Heart right ventricle (tissue), 16 donors: Measurements from ENCODE around the gene SDK2. TPM values are rescaled to one million over a fixed set of nuclear protein-coding genes. Genes with fewer than 3 reads are reported as not detected.

Source experiments
- ATAC-seq, 8 donors: fragments of 200-7000 bp; cut with Tn5 transposase; one replicate each; pipeline ENCODE4 v1.9.1; 2020; ENCODE audit warnings: mild to moderate bottlenecking in 8 of 8, moderate library complexity in 8 of 8, moderate number of reproducible peaks in 1 of 8
- DNase-seq, 2 donors: peaks; one replicate each; pipeline ENCODE4 v3.0.0-alpha.2; 2020
- H3K27ac ChIP-seq, 10 donors: fragments of 200-600 bp; sonication (generic) in 2 of 10; one replicate each; pipeline versions ENCODE4 v1.5.0 to v1.8.0; 2020 to 2022; ENCODE audit warnings: mild to moderate bottlenecking in 3 of 10
- H3K27me3 ChIP-seq, 7 donors: fragments of 200-600 bp; one replicate each; pipeline ENCODE4 v1.8.0; 2021 to 2022; ENCODE audit warnings: mild to moderate bottlenecking in 2 of 7
- H3K36me3 ChIP-seq, 9 donors: fragments of 200-600 bp; sonication (generic) in 1 of 9; one replicate each; pipeline versions ENCODE4 v1.5.0 to v1.8.0; 2020 to 2022; ENCODE audit warnings: mild to moderate bottlenecking in 2 of 9
- H3K4me1 ChIP-seq, 9 donors: fragments of 200-600 bp; sonication (generic) in 1 of 9; one replicate each; pipeline versions ENCODE4 v1.5.0 to v1.8.0; 2020 to 2022; ENCODE audit warnings: mild to moderate bottlenecking in 4 of 9
- H3K4me3 ChIP-seq, 10 donors: fragments of 200-600 bp; sonication (generic) in 2 of 10; one replicate each; pipeline versions ENCODE4 v1.5.0 to v1.8.0; 2020 to 2022; ENCODE audit warnings: mild to moderate bottlenecking in 7 of 10, moderate library complexity in 2 of 10
- H3K9me3 ChIP-seq, 11 donors: fragments of 200-600 bp in 10 of 11; sonication (generic) in 2 of 11; one replicate each; pipeline versions ENCODE4 v1.5.0 to v1.8.0; 2013 to 2022; ENCODE audit warnings: mild to moderate bottlenecking in 2 of 11, control low read depth in 1 of 11, moderate library complexity in 1 of 11
- WGBS, 2 donors: extraction: QIAGEN DNeasy Blood & Tissue Kit; methylation state at CpG; one replicate each; pipeline ENCODE4 v1.1.7; 2013; ENCODE audit warnings: inconsistent platforms in 1 of 2; 5-methylcytosine and 5-hydroxymethylcytosine counted together
- intact Hi-C, 10 donors: fragments of 100-400 bp; cut with DNase I; formaldehyde crosslinking; loops; one replicate each; pipeline versions ENCODE4 v1.11.1 to v1.14.2; 2022
- polyA plus RNA-seq, 2 donors: library from polyadenylated mRNA; stranded (reverse); fragments of 200-250 nt; gene quantifications; one replicate each; pipeline ENCODE4 v1.2.3, GENCODE V29; 2013
- total RNA-seq, 10 donors: library from RNA; stranded (reverse); fragmentation: NEBNext Ultra II Directional in 3 of 10; extraction: Animal tissue kit (Norgen Biotek cat#: 25700) in 3 of 10; gene quantifications; one replicate each; pipeline versions ENCODE4 v1.2.1 to v1.2.4, GENCODE V29; 2021 to 2023
- TF ChIP-seq, protein P1 (sequence below), 9 donors: fragments of 200-600 bp; sonication (generic) in 2 of 9; IDR thresholded peaks; one replicate each; pipeline versions ENCODE4 v1.5.0 to v1.8.0; 2021 to 2022; ENCODE audit warnings: antibody characterized with exemption in 9 of 9, mild to moderate bottlenecking in 5 of 9, moderate library complexity in 1 of 9
- donor health status: Arrhythmogenic right ventricular cardiomyopathy.
- donor health status: ischemic (EF 13 %, LVEDD 7.1; RV severe dilation, severe dysfunction).
- donor health status: healthy with polysubstance abuse.
- donor health status: DM: no; HTN: yes; CAD: no.
- donor health status: DM: no; HTN: no; CAD: no.
- donor health status: ischemic (EF 25% LVEDD 6.9; RV normal size, moderate dysfunction).
- donor health status: ischemic (EF 25% LVEDD 5.7; RV mildly dilated, moderate dysfunction).
- donor health status: healthy.
- donor health status: DM: yes; HTN: yes; CAD: no.
- donor health status: Ischemic cardiomyopathy.
- donor health status: ischemic (EF 35%, LVEDD 5.7; RV mildly dilated, moderate dysfunction).
- donor health status: nonischemic (EF 11% LVEDD 7.7; RV severe dilation, severe dysfunction).
- donor health status: DM: yes; HTN: yes; CAD: no.
- donor health status: PGD.
- donor health status: ischemic (EF 29% LVEDD 5.4; RV normal size, mild dysfunction).
- donor health status: nonischemic (EF 23%, LVEDD 6.1; RV moderate dilation, normal function).

The SDK2 gene
- total and polyA plus RNA-seq, 12 donors: 0.44 to 4.2 (median 1.9) TPM

DNA sequence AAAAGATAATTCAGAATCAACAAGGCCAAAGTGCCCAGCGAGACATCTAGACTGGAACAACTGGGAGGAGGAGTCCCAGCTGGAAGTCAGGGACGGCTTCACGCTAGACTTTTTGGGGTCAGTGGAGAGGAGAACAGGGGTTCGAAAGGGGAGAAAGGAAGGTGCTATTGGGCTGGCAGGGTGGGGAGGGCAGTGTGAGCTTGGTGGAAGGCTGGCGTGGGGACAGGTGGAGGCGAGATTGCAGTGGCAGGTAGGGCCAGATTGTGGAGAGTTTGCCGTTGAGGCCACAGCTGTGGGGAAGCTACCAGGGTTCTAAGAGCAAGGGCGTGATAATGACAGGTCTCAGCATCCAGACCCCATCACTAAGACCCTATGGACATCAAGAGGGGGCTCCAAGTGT, 10.5 kb downstream of the SDK2 start:
- no peak for ATAC-seq
- 95 to 98% methylated on average over 8 of the region's 8 CpGs for WGBS, 2 donors
- H3K4me1 ChIP-seq: no peaks in the 10 kb centered on the region
- TF ChIP-seq, protein P1, sequence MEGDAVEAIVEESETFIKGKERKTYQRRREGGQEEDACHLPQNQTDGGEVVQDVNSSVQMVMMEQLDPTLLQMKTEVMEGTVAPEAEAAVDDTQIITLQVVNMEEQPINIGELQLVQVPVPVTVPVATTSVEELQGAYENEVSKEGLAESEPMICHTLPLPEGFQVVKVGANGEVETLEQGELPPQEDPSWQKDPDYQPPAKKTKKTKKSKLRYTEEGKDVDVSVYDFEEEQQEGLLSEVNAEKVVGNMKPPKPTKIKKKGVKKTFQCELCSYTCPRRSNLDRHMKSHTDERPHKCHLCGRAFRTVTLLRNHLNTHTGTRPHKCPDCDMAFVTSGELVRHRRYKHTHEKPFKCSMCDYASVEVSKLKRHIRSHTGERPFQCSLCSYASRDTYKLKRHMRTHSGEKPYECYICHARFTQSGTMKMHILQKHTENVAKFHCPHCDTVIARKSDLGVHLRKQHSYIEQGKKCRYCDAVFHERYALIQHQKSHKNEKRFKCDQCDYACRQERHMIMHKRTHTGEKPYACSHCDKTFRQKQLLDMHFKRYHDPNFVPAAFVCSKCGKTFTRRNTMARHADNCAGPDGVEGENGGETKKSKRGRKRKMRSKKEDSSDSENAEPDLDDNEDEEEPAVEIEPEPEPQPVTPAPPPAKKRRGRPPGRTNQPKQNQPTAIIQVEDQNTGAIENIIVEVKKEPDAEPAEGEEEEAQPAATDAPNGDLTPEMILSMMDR (IDR thresholded peaks at IDR 0.05): no peak
- no peak overlapping the region for H3K4me3 ChIP-seq
- intact Hi-C loops: no loop called here
- H3K27ac ChIP-seq: no peak overlapping the region
- H3K36me3 ChIP-seq: no peaks in the 10 kb centered on the region
- no peak for DNase-seq
- peaks cover 0 to 3% (median 0%) of the 10 kb centered on the region in 7 donors for H3K27me3 ChIP-seq
- H3K9me3 ChIP-seq: no peaks in the 10 kb centered on the region

DNA sequence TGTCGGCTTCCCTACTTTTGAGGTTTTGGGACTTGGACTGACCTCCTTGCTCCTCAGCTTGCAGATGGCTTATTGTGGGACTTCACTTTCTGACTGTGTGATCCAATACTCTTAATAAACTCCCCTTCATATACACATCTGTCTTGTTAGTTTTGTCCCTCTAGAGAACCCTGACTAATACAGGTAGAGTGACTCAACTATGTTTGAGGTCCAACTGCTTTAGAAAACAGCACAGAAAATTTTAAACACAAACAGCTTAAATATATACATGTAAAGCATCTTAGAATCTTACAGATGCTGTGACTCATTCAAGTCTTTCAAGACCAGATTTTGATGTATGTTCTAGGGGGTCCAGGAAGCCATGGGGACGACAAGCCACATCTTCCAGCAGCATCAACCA, 11.7 kb downstream of the SDK2 start:
- no peak overlapping the region for H3K27ac ChIP-seq
- ATAC-seq (no peak), DNase-seq (no peak)
- no peaks in the 10 kb centered on the region for H3K9me3 ChIP-seq
- WGBS, 2 donors: 88 to 92% methylated on average over 2 of the region's 2 CpGs
- H3K36me3 ChIP-seq: no peaks in the 10 kb centered on the region
- intact Hi-C loops: no loop called here
- H3K27me3 ChIP-seq: peaks cover 0 to 3% (median 0%) of the 10 kb centered on the region in 7 donors
- no peaks in the 10 kb centered on the region for H3K4me1 ChIP-seq
- no peak overlapping the region for H3K4me3 ChIP-seq
- TF ChIP-seq, protein P1 (IDR thresholded peaks at IDR 0.05): no peak

DNA sequence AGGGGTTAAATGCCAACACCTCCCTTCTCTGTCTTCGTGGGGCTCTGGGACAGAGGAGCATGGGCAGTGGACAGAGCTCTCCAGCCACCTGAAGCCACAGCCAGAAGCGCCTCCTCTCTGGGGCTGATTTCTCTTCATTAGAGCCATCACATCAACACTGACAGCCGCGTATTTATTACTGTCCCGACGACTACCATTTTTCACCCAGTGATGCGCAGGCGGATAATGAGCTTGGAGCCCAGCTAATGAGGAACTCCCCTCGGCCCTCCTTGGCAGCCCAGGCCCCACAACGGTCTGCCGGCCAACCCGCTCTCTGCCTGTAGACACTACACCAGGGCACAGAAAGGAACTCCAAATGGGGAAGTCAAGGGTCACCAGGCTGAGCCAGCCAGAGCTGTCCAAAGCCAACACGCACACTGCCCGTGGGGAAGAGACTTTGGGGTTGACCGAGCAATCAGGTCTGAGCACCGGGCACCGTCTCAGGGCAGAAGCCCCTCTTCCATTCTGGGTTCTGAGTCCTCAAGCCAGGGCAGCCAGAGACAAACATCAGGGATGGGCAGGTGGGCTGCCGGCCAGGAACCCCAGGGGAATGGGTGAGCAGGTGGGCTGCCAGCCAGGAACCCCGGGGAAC, 13.2 kb downstream of the SDK2 start:
- intact Hi-C loops: no loop called here
- ATAC-seq: no peak
- TF ChIP-seq, protein P1 (IDR thresholded peaks at IDR 0.05): no peak

DNA sequence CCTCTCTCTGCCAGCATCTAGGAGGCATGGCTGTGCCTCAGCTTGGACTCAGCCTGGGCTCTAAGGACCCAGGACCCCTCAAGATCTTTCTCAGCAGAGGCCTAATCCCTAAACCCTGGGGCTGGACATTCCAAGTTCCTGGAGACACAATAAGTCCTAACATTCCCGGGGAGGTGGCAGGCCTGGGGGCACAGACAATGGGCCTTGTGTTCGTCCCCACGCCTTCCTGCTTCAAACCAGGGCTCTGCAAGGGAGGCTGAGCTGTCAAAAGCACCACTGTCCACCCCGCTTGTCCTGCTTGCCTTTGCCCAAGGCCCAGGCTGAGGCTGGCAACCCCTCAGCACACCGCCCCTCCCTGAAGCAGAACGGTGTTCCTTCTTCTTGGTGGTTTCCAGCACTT, 13.7 kb downstream of the SDK2 start:
- Histone ChIP-seq H3K36me3 (no peaks in the 10 kb centered on the region), H3K4me3 (no peak overlapping the region), H3K27me3 (peaks cover 0 to 3% (median 0%) of the 10 kb centered on the region in 7 donors), H3K4me1 (peaks cover 0 to 4% (median 0%) of the 10 kb centered on the region in 9 donors), H3K9me3 (no peaks in the 10 kb centered on the region), H3K27ac (no peak overlapping the region)
- WGBS, 2 donors: 87 to 95% methylated on average over 6 of the region's 6 CpGs
- no peak for DNase-seq
- intact Hi-C loops: no loop called here
- no peak for ATAC-seq
- TF ChIP-seq, protein P1 (IDR thresholded peaks at IDR 0.05): no peak

More for the DNA sequence above, 13.2 kb downstream of the SDK2 start:
- no peak overlapping the region for H3K4me3 ChIP-seq
- DNase-seq: no peak
- H3K9me3 ChIP-seq: no peaks in the 10 kb centered on the region
- WGBS, 2 donors: 84 to 85% methylated on average over 19 of the region's 19 CpGs
- peaks cover 0 to 3% (median 0%) of the 10 kb centered on the region in 7 donors for H3K27me3 ChIP-seq
- peaks cover 0 to 3% (median 0%) of the 10 kb centered on the region in 9 donors for H3K4me1 ChIP-seq
- H3K36me3 ChIP-seq: no peaks in the 10 kb centered on the region
- H3K27ac ChIP-seq: no peak overlapping the region
